ENCODE results near the gene CABP1. TPM values are rescaled to one million over a fixed set of nuclear protein-coding genes. Genes with fewer than 3 reads are reported as not detected.
"Not testable (repeated sequence)": the region's sequence is repeated elsewhere in the genome, so short reads cannot be mapped to it uniquely, and the experiment has no call there.

The CABP1 gene
- total and polyA plus RNA-seq, 2 of the 13 experiments (the other 11 are each of a cell fraction or from before 2014, with no cell fraction given): not detected

- no peaks in the 10 kb centered on the region for H3K9me3 ChIP-seq (ENCODE audit: low read length)
- H3K9ac ChIP-seq (ENCODE audit: insufficient read depth, low read depth, low read length): no peak overlapping the region
- intact Hi-C loops (cut with micrococcal nuclease; ENCODE audit: unreplicated experiment) (no loop called here), in situ Hi-C loops (cut with HindIII; ENCODE audit: extremely low pct_ligation_motif_present, low pct_unique_long_range_greater_than_20kb) (no loop called here)
- no TSS peak for BruUV-seq (replicated peaks)
- H3K4me1 ChIP-seq (ENCODE audit: insufficient read depth, low read length): no peaks in the 10 kb centered on the region
- POLR2A ChIA-PET: no interaction called here
- peak; percentile 44; the same call in 2 of the 3 replicates for ATAC-seq
- CTCF ChIA-PET (ENCODE audit: low intra/inter-chr PET ratio, low total read pairs): no interaction called here
- H3K79me2 ChIP-seq (ENCODE audit: insufficient read depth, low read length): no peaks in the 10 kb centered on the region
- H3K27me3 ChIP-seq (ENCODE audit: control insufficient read depth in 1 of 2, insufficient read depth in 2 of 2, low read length in 2 of 2): peaks cover 1 to 17% of the 10 kb centered on the region in 2 experiments; a peak in 1 of 5 replicates
- no peak for FAIRE-seq
- TF ChIP-seq NCOR1 (IDR thresholded peaks at IDR 0.05; ENCODE audit: borderline replicate concordance, low read length) (no peak), HIVEP1 (CRISPR knock-in tag; IDR thresholded peaks at IDR 0.05) (no peak), FOXK1 (CRISPR knock-in tag; IDR thresholded peaks at IDR 0.05; ENCODE audit: borderline replicate concordance, low read depth) (no peak), HNF4A (CRISPR knock-in tag; IDR thresholded peaks at IDR 0.05) (no peak), ZNF776 (CRISPR knock-in tag; IDR thresholded peaks at IDR 0.05) (no peak), ZNF205 (CRISPR knock-in tag; IDR thresholded peaks at IDR 0.05) (no peak), GPBP1L1 (CRISPR knock-in tag; IDR thresholded peaks at IDR 0.05) (no peak), FOSL2 (CRISPR knock-in tag; IDR thresholded peaks at IDR 0.05) (no peak)
- no peak for DNase-seq (ENCODE audit: low spot score)
- no peaks in the 10 kb centered on the region for H4K20me1 ChIP-seq (ENCODE audit: insufficient read depth, low read length)
- no peaks in the 10 kb centered on the region for H3K36me3 ChIP-seq (replicated peaks in 1 of 2; ENCODE audit: control insufficient read depth in 1 of 2, insufficient read depth in 2 of 2, low read length in 2 of 2)
- H3K4me3 ChIP-seq (replicated peaks in 1 of 3; ENCODE audit: insufficient read depth in 1 of 3, low read depth in 2 of 3, low read length in 3 of 3): no peak overlapping the region
- no peak overlapping the region for H3K27ac ChIP-seq (ENCODE audit: extremely low read length, insufficient read depth, low read length)
- H2AFZ ChIP-seq (ENCODE audit: low read length): no peak overlapping the region
- no peak overlapping the region for H3K4me2 ChIP-seq (ENCODE audit: low read depth, low read length)
- WGBS (ENCODE audit: low lambda C conversion rate): 16% methylated on average over 7 of the region's 19 CpGs
Measured at GRCh38 chr12:120668868-120669840, 28.7 kb downstream of the CABP1 start.

GRCh38 chr12:120670237-120670636 lies 29.8 kb downstream of the CABP1 start:
- intact Hi-C loops (cut with micrococcal nuclease; ENCODE audit: unreplicated experiment); H3K36me3 ChIP-seq (replicated peaks in 1 of 2; ENCODE audit: control insufficient read depth in 1 of 2, insufficient read depth in 2 of 2, low read length in 2 of 2); H3K79me2 ChIP-seq (ENCODE audit: insufficient read depth, low read length); H3K4me3 ChIP-seq (replicated peaks in 1 of 3; ENCODE audit: insufficient read depth in 1 of 3, low read depth in 2 of 3, low read length in 3 of 3); H3K9me3 ChIP-seq (ENCODE audit: low read length); DNase-seq (ENCODE audit: low spot score); FAIRE-seq; H2AFZ ChIP-seq (ENCODE audit: low read length); H3K4me1 ChIP-seq (ENCODE audit: insufficient read depth, low read length); H4K20me1 ChIP-seq (ENCODE audit: insufficient read depth, low read length); H3K9ac ChIP-seq (ENCODE audit: insufficient read depth, low read depth, low read length); POLR2A ChIA-PET; in situ Hi-C loops (cut with HindIII; ENCODE audit: extremely low pct_ligation_motif_present, low pct_unique_long_range_greater_than_20kb); H3K4me2 ChIP-seq (ENCODE audit: low read depth, low read length); BruUV-seq (replicated peaks); CTCF ChIA-PET (ENCODE audit: low intra/inter-chr PET ratio, low total read pairs); H3K27ac ChIP-seq (ENCODE audit: extremely low read length, insufficient read depth, low read length); ATAC-seq: not testable (repeated sequence)
- 57% methylated on average over 6 of the region's 6 CpGs for WGBS (ENCODE audit: low lambda C conversion rate)
- H3K27me3 ChIP-seq (ENCODE audit: control insufficient read depth in 1 of 2, insufficient read depth in 2 of 2, low read length in 2 of 2): peaks cover 1 to 17% of the 10 kb centered on the region in 2 experiments; a peak in 1 of 5 replicates
